GM18907 (cell line): Measurements from ENCODE around the gene ZNRF1.
"Not testable (repeated sequence)": the region's sequence is repeated elsewhere in the genome, so short reads cannot be mapped to it uniquely, and the experiment has no call there.

ENCODE experiments used
- ATAC-seq: cut with Tn5 transposase; IDR thresholded peaks from one replicate; pipeline ENCODE4 v1.9.1; 2021; ENCODE audit warnings: mild to moderate bottlenecking, moderate library complexity; ENCODE audit not compliant: unreplicated experiment

Gene ZNRF1

GRCh38 chr16:75111514-75111940 lies 112.7 kb downstream of the ZNRF1 start:
- peak; percentile 4 for ATAC-seq

- no peak for ATAC-seq
Observed at GRCh38 chr16:75111961-75112733, 113.3 kb downstream of the ZNRF1 start.

DNA sequence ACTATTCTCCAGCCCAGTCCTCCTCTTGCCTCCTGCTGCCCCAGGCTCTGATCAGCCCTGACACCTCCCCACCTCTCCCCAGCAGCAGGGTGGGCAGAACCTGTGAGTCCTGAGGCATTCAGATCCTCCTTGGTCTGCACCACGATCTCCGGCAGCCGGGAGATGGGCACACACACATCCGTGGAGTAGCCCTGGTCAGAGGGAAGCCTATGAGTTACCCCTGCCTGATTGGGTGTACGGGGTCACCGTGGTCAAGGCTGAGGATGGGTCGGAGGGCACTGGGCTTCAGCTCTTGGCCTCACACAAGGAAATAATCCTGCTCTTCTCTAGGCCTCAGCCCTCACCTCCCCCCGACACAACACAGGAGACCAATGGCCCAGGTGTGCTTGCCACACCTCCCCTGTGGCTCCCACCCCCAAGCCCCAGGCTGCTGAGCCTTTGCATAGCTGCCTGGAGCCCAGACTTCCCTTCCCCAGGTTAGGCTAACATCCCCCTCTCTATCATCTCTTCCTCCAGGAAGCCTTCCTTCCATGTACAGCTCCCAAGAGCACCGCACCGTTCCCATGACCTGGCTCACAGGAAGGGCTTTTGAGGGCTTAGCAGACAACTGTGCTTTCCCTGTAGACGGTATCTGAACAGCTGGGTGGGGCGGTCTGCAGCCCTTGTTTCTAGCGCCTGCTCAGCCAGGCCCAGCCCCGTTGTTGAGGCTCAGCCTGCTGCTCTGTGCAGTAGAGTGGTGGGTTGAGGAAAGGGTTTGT lies 114.1 kb downstream of the ZNRF1 start:
- ATAC-seq = no peak

GRCh38 chr16:75113541-75114121 lies 114.8 kb downstream of the ZNRF1 start:
- no peak for ATAC-seq

DNA sequence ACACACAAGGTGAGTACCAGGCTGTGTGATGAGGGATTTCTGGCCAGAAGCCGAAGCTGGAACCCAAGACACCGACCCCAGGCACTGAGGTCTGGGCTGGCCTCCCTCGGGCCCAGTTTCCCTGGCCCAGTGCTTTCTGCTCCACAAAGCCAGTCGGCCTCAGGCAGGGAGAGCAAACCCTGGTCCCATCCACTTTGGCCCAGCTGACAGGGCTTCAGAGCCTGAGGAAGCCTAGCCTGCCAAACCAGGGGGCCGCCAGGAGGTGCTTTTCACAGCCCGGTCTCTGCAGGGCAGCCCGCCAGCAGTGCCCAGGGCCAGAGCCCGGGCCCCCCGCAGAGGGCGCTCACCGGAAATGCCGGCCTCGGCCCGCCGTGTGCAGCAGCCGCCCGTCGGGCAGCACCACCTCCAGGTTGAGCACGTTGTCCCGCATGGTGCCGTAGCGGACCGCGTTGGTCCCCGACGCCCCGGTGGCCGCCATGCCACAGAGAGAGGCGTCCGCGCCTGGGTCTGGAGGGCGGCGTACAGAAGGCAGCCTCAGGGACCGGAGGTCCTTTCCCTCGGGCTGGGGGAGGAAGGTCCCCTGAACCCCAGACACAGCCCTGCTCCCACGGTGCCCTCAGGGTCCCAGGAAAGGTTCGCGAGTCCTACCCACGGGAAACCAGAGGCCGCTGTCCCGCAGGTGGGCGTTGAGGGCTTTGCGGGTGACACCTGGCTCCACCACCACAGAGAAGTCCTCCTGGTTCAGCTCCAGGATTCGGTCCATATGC lies 115.5 kb downstream of the ZNRF1 start:
- no peak for ATAC-seq

GRCh38 chr16:75114946-75115825 lies 116.4 kb downstream of the ZNRF1 start:
- no peak for ATAC-seq

GRCh38 chr16:75116081-75116910 lies 117.5 kb downstream of the ZNRF1 start, which contains the start of gene LDHD:
TSS of gene LDHD (minus strand) at chr16:75116780. CDS start at chr16:75116720, 60 bp downstream.
- peak; percentile 65 for ATAC-seq

DNA sequence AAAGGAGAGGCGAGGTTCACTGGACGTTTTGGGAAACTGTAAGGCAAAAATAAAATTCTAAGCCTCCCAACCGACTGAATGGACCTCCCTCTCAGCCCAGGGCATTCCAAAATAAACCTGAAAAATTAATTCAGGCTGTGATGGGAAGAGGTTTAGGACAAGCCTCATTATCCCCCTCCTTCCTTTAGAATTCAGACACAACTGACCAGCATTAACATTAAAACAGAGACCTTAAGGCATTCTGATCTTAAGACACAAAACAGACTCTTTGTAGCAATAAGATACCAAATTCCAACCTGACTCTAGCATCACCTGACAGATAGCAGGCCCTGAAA lies 118.1 kb downstream of the ZNRF1 start:
- no peak for ATAC-seq

DNA sequence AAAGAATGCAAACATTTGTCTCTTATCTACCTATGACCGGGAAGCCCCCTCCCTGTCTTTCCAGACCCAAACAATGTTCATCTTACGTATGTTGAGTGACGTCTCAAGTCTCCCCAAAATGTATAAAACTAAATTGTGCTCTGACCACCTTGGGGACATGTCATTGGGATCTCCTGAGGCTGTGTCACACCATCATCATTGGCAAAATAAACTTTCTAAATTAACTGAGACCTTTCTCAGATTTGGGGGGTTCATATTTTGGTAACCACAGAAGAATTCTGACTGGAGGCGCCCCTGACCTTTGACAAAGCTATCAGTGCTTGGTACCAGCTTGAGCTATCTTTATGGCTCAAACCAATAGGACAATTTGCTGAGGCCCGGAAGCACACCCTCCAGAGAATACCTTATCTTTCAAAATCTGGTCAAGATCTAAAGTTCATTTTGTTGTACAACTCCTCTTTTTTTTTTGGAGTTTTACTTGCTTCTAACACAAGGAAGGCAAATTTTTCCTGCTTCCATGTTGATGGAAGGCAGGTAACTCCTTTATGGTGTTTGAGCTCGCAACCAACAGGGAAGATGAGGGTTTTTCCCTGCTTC lies 120.2 kb downstream of the ZNRF1 start:
- ATAC-seq = no peak

DNA sequence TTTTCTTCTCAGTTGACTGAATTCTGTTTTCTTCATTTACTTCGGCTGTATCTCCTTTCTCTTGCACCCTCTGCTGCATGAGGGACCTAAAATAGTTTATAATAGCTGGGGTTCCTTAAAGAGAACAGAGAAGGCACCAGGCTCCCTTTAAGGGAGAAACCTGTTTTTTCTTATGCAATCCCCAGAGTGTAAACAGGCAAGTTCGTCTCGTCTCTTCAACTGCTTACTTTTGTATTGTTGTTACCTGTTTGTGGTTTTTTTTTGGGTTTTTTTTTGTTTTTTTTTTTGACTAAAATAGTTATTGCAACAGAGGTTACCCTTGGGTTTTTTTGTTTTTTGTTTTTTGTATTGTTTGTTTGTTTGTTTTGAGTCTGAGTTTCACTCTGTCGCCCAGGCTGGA lies 121.4 kb downstream of the ZNRF1 start:
- ATAC-seq = no peak

- no peak for ATAC-seq
Observed at GRCh38 chr16:75121949-75122568, 123.2 kb downstream of the ZNRF1 start.

- ATAC-seq = no peak
Observed at GRCh38 chr16:75122609-75123008, 123.8 kb downstream of the ZNRF1 start.

DNA sequence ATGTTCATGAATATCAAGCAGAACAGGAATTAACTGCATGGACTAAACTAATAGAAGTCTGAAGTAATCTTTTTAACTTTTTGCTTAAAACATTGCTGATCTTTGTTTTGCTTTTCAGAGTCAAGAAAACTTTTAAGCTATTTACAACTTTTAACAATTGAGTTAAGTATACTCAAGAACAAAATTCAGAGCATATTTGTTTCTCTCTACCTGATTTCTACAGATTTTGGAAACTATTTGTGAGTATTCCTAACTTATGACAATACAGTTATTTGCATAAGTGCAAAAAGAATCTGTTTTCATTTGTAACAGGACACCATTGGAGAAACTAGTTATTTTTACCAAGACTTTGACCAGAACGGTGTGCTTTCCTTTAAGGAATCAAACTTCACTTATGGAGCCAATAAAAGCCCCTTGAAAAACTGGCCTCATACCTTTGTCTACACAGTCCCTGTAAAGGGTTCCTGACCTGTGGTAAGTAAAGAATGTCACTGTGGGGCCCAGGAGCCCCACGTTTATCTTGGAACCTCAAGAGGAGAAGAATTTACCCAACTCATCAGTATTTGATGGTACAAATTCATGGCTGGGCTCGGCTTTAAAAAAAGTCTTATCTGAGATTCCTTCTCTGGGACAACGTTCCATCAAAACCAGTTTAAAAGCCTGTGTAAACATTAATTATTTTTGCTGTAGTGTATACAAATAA lies 129.0 kb downstream of the ZNRF1 start:
- ATAC-seq = no peak

DNA sequence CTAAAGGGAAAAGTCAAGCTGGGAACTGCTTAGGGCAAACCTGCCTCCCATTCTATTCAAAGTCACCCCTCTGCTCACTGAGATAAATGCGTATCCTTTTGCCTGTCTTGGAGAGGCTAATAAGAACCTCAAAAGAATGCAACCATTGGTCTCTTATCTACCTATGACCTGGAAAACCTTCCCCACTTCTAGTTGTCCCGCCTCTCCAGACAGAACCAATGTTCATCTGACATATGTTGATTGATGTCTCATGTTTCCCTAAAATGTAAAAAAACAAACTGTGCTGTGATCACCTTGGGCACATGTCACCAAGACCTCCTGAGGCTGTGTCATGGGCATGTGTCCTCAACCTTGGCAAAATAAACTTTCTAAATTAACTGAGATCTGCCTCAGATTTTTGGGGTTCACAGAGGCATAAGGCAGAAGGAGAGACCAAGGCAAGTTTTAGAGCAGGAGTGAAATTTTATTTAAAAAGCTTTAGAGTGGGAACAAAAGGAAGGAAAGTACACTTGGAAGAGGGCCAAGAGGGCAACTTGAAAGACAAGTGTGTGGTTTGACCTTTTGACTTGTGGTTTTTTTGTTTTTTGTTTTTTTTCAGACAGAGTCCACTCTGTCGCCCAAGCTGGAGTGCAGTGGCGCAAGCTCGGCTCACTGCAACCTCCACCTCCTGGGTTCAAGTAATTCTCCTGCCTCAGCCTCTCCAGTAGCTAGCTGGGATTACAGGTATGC lies 130.8 kb downstream of the ZNRF1 start:
- ATAC-seq = not testable (repeated sequence)

GRCh38 chr16:75130150-75130771 lies 131.4 kb downstream of the ZNRF1 start:
- no peak for ATAC-seq

GRCh38 chr16:75131081-75131480 lies 132.3 kb downstream of the ZNRF1 start:
- ATAC-seq = no peak

- no peak for ATAC-seq
Observed at GRCh38 chr16:75138233-75138632, 139.4 kb downstream of the ZNRF1 start.
